CD4-positive, alpha-beta T cell treated with Interleukin-21 for 1 hour (primary cell): ENCODE results near the gene NPTX2.

ENCODE experiments used
- DNase-seq: peaks from one replicate; pipeline ENCODE4 v3.0.0-alpha.2; 2020

Gene NPTX2

GRCh38 chr7:98655611-98656010, 38.5 kb downstream of the NPTX2 start:
- DNase-seq = no peak

- no peak for DNase-seq
Observed at GRCh38 chr7:98656899-98657298, 39.8 kb downstream of the NPTX2 start.

- DNase-seq = no peak
Observed at GRCh38 chr7:98657736-98658135, 40.7 kb downstream of the NPTX2 start.

GRCh38 chr7:98659756-98660155, 42.7 kb downstream of the NPTX2 start:
- no peak for DNase-seq

GRCh38 chr7:98661607-98662006, 44.5 kb downstream of the NPTX2 start:
- DNase-seq = no peak

- no peak for DNase-seq
Observed at GRCh38 chr7:98662289-98662688, 45.2 kb downstream of the NPTX2 start.

GRCh38 chr7:98664882-98665281, 47.8 kb downstream of the NPTX2 start:
- no peak for DNase-seq

- no peak for DNase-seq
Observed at GRCh38 chr7:98668255-98668654, 51.2 kb downstream of the NPTX2 start.

- DNase-seq = no peak
Observed at GRCh38 chr7:98669329-98670000, 52.4 kb downstream of the NPTX2 start.

- DNase-seq = no peak
Observed at GRCh38 chr7:98670186-98670585, 53.1 kb downstream of the NPTX2 start.

GRCh38 chr7:98671733-98672331, 54.7 kb downstream of the NPTX2 start:
- no peak for DNase-seq

GRCh38 chr7:98674461-98674860, 57.4 kb downstream of the NPTX2 start:
- DNase-seq = no peak

- DNase-seq = no peak
Observed at GRCh38 chr7:98674881-98675280, 57.8 kb downstream of the NPTX2 start.

- no peak for DNase-seq
Observed at GRCh38 chr7:98678215-98678614, 61.1 kb downstream of the NPTX2 start.
